Measurements from ENCODE around the gene CTTNBP2NL.
"Not testable (repeated sequence)": the region's sequence is repeated elsewhere in the genome, so short reads cannot be mapped to it uniquely, and the experiment has no call there.

CTTNBP2NL gene

DNA sequence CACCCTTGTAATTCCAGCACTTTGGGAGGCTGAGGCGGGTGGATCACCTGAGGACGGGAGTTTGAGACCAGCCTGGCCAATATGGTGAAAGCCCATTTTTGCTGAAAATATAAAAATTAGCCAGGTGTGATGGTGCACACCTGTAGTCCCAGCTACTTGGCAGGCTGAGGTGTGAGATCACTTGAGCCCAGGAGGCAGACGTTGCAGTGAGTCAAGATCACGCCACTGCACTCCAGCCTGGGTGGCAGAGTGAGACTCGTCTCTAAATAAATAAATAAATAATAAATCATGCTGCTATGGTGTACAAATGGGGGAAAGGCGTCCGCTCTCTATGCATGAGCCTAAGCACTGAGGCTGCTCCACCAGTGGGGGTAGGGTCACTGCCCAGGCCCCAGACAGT is 74.3 kb downstream of the CTTNBP2NL start:
- not testable (repeated sequence) for DNase-seq

DNA sequence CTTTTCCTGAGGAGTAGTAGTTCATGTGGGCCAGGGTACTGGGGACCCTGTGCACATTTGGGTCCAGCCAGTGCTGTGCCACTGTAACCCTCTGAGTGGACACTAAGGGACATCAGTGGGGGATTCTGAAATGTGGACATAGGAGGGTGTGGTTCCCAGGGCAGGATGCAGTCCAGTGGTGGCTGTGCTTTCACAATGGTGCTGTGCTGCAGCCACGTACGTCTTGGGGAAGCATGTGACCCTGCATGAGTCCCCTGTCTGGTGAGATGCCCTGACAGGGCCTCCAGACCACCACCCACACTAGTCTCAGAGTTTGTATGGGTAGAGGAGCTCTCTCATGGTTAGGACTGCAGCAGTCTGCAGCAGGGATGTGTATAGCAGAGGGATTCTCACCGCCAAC is 75.0 kb downstream of the CTTNBP2NL start:
- no peak for DNase-seq

DNA sequence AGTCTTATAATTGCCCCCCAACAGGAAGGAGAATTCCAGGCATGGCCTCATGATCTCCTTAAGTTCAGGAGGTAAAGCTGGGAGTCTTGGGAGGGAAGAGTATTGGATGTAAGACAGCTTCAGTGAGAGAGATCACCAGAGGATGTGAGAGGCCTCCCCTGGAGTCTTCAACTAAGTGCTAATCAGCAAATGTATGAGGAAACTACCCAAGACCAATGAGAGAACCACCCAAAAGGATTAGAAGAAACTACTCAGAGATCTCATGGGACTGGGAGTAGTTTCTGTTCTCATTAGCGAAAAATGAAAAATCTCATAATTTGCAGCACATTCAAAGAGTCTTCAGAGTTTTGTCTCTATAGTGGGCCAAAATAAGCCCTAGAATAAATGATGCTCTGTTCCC is 76.1 kb downstream of the CTTNBP2NL start:
- no peak for DNase-seq

DNA sequence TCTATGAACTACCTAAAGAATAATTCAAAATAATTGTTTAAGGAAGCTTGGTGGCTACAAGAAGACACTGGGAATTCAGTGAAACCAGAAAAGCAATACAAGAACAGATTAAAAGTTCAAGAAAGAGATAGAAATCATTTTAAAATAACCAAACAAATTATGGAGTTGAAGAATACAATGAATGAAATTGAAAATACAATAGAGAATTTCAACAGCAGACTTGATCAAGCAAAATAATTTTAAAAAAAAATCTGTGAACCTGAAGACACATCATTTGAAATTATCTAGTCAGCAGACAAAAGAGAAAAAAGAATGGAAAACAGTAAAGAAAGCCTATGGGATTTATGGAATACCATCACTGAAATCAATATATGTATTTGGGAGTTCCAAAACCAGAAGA is 81.5 kb downstream of the CTTNBP2NL start:
- no peak for DNase-seq

DNA sequence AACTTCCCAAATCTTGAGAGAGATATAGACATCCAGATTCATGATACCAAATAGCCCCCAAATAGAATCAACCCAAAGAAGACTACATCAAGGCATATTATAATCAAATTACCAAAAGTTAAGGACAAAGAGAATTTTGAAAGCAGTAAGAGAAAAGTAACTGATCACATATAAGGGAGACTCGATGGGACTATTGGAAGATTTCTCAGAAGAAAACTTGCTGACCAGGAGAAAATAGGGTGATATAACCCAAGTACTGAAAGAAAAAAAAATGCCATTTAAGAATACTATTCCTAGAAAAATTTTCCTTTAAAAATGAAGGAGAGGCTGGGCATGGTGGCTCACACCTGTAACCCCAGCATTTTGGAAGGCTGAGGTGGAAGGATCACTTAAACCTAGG is 82.3 kb downstream of the CTTNBP2NL start:
- DNase-seq, result no peak

DNA sequence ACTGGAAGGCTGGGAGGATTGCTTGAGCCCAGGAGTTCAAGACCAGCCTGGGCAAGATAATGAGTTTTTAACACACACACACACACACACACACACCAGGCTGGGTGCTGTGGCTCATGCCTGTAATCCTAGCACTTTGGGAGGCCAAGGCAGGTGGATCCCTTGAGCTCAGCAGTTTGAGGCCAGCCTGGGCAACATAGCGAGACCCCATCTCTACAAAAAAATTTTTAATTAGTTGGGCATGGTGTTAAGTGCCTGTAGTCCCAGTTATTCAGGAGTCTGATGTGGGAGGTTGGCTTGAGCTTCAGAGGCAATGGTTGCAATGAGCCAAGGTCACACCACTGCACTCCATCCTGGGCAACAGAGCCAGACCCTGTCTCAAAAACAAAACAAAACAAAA is 90.0 kb downstream of the CTTNBP2NL start:
- DNase-seq, result not testable (repeated sequence)

DNA sequence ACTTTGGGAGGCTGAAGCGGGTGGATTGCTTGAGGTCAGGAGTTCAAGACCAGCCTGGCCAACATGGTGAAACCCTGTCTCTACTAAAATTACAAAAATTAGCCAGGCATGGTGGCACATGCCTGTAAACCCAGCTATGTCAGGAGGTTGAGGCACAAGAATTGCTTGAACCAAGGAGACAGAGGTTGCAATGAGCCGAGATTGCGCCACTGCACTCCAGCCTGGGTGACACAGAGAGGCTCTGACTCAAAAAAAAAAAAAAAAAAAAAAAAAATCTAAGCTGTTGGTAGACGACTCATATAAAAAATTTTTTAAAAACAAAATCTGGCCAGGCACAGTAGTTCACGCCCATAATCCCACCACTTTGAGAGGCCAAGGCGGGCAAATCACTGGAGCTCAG is 91.7 kb downstream of the CTTNBP2NL start:
- DNase-seq, result not testable (repeated sequence)

DNA sequence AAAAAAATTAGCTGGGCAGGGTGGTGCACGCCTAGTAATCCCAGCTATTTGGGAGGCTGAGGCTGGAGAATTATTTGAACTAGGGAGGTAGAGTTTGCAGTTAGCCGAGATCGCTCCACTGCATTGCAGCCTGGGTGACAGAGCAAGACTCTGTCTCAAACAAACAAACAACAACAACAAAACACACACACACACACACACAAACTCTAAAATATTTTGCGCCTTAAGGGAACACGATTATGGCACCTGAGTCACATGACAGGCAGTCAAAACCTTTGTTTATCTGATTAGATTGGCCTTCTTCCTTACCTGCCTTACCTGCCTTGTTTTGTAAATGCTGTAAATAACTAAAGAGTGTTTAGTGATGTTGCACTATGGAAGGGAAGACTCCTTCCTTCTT is 92.1 kb downstream of the CTTNBP2NL start:
- DNase-seq, result no peak

DNA sequence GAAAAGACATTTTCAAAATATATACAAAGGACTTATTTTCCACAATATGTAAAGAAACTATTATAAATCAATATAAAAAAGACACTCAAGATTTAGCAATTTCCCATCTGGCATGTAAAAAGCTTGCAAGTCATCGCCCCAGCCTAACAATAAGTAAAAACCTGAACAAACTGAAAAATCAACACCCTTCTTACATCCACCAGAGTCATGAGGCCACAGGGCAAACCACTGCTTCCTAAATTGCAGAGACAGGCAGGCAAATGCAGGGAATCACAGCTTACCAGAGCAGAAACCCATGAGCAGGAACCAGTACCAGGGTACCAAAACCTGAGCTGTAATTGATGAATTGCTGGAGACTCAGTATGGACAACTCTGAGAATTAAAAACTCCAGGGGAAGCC is 96.1 kb downstream of the CTTNBP2NL start:
- DNase-seq, result no peak

DNA sequence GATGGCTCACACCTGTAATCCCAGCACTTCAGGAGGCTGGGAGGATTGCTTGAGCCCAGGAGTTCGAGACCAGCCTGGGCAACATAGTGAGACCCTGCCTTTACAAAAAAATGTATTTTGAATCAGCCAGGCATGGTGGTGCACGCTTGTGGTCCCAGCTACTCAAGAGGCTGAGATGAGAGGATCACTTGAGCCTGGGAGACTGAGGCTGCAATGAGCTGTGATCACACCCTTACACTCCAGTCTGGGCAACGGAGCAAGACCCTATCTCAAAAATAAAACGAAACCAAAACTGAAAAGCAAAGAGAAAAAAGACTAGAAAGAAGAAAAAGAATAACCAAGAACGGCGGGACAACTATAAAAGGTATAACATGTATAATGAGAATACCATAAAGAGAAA is 97.3 kb downstream of the CTTNBP2NL start:
- no peak for DNase-seq

DNA sequence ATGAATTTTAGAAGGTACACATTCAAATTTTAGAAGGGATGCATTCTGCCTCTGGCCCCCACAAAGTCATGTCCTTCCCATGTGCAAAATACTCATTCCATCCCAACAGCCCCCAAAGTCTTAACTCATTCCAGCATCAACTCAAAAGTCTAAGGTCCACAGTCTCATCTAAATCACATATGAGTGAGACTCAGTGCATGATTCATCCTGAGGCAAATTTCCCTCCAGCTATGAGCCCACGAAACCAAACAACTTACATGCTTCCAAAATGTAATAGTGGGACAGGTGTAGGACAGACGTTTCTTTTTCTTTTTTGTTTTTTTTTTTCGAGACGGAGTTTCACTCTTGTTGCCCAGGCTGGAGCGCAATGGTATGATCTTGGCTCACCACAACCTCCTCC is 100.3 kb downstream of the CTTNBP2NL start:
- no peak for DNase-seq

DNA sequence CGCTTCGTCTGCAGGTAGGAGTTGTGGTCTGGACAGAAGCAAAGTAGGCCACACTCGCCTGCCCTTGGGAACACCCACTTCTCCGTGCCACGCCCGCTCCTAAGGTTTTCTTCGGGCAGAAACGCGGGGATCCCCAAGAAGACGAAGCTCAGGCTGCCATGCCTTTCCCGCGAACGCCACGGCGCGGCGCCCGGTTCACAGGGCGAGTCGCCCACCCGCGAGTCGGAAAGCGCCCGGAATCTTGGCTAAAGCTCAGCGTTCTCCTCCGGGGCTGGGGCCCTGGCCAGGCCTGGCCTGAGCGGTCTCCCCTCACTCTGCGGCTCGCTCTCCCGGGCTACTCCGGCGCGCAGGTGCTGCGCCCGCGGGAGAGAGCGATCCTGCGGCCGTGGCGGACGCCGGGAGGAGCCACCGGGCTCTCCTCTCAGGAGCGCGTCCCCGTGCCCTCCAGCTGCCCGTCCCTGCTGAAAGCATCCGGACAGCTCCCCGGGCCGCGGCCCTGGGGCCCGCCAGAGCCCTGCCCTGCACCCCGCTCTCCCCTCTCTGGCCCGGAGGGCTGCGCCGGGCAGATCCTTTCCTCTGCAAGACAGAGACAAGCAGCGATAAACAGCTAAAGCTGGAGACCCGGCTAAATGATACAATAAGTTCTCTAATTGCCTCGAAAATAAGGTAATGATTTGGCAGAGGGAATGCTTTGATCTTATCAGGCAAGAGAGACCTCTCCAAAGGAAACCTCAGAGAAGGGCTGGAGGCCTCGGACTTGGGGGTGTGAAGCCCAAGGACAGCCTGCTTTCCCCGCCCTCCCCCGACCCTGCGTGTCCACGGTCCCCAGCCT is 106.0 kb downstream of the CTTNBP2NL start:
- DNase-seq, result peak; percentile 54

DNA sequence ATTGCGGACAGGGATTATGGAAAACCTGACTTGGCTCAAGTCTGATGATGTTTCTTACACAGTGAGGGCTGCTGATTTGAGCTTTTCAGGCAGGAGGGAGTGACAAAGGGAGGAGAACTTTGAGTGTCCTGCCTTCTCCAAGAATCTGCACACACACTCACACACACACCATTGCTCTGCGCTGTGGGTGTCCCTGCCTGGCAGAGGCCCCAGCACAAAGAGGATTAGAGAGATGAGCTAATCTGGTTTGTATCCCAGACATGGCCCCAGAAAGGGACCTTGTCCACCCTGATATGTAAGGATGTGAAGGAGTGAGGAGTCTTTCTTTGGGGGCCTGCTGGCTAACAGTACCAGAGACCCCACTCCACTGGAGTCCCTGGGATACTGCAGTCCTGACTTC is 106.8 kb downstream of the CTTNBP2NL start:
- DNase-seq, result no peak

DNA sequence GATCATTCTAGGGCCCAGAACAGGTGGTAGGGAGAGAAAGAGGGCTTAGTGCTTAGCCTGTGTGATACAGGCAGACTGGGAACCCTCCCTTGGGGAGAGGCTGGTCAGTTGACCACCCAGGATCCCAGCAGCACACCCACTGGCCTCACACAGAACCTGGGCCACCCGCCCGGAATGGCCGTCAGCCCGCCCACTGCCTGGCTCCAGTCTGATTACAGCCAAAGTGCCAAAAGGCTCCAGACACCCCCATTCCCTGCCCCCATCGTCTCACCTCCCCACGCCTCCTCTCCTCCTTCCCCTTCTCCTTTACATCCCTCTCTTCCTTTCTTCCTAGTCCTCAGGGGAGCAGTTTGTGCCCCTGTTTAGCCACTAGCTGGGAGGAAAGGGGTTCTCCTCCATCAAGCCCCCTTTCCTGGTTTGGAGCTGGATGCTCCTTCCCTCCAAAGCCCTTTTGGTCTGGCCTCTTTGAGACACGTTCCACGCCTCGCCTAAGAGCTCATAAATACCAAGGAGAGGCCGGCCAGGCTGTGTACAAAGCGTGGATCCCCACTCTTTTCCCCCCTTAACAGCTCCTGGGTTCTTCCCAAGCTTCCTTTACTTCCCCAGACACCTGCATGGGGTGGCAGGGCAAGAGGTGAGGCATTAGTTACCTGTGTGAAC is 108.1 kb downstream of the CTTNBP2NL start:
- DNase-seq, result no peak

DNA sequence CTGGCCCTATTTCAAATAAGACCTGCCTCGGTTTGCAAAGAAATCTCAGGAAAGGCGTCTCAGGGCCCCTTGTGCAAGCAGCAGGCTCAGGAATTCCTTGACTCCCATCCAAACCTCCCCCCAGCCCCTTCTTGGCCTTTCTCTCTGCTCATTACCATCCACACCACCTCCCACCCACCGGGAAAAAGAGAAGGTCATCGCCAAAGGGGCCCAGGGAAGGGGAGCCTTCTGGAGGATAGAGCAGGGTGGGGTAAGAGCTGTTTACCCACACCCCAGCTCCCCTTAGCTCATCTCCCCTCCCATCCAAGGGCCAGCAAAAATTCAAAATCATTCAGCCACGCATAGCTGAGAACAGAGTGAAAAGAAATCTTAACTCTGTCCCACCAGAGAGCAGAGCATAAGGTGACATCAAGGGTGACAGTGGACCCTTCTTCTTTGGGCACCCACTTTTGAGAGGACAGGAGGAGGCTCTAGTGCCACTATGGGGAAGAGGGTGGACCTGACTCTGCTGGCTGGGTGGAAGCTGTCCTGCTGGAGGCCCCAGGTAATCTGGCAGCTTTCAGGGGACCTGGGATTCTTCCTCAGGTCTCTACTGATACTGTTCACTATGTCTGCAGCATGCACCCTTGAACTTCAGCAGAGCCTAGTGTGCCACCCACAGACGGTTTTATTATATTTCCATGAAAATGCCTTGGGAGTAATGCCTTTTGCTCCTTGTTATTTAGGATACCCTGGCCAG is 108.8 kb downstream of the CTTNBP2NL start:
- no peak for DNase-seq

DNA sequence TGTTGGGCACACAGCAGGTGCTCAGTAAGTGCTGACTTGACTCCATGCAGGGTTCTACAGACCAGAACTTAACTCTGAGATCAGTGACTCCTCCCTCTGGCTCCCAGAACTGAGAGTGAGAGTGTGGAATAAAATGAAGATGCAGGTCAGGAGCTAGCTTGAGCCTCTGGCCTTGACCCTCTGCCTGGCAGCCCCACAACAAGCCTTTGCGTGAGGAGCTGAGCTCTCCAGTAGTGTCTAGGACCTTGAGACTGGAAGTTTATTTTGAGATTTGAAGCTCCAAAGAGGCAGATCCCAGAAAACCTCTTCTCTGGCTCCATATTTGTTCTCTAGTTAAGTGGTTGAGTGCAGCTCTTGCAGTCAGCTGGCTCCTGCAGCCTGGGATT is 109.4 kb downstream of the CTTNBP2NL start:
- no peak for DNase-seq

DNA sequence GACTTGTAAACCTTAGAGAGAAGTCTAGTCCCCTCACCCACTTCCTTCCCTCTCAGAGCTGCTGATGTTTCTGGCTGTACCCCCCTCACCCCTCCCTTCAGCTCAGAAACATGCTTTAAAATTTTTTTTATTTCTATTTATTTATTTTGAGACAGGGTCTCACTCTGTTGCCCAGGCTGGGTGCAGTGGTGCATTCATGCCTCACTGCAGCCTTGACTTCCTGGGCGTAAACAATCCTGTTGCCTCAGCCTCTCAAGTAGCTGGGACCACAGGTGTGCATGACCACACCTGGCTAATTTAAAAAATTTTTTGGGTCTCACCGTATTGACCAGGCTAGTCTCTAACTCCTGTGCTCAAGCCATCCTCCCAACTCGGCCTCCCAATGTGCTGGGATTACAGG is 109.9 kb downstream of the CTTNBP2NL start:
- DNase-seq, result no peak

DNA sequence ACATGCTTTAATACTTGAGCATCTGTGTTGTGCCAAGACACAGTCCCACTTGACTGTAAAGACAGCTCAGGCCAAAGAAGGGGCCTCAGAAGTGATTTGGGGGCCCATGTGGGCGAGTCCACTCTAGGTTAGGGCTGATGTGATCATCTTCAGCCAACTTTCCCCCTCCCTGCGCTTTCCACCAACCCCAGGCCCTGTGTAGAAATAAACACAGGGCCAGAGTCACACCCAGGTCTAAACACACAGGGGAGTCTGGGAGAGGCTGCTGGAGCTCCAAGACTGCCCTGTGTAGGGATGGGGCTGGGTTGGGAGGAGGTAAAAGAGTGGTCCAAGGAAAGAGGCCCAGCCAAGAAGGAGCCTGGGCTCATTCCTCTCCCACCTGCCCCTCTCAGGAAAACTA is 110.3 kb downstream of the CTTNBP2NL start:
- DNase-seq, result no peak

DNA sequence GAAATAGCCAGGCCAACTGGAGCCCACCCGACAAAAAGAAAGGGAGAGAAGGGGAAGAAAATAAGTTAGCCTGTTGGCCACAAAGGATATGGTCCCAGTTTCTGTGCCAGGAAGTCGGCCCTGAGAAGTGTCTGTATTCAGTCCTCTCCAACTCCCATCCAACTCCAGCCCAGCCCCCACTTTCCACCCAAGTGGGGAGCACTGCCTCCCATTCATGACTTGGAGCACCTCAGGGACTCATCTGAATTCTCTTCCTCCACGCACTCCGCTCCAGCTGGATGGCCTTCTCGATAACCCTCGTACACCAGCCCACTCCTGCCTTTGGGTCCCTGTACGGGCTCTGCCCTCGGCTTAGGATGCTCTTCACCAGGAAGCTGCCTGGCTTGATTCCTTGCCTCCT is 110.7 kb downstream of the CTTNBP2NL start:
- DNase-seq, result no peak

DNA sequence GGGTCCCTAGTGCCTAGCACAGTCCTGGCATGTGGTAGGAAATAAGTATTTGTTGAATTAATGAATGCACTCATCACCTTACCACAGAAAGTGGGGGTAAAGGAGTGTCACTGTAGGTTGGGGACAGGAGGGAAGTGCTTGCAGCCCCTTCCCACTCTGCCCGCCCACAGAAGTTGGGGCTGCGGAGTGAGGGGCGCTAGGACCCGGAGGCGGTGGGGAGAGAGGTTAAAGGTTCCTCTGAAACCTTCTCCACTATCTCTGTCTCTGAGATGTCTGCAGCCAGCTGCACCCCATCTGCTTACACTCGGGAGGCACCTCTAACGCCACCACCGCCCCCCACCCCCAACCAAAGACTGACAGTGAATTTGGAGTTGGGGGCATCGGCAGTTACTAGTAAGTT is 111.3 kb downstream of the CTTNBP2NL start:
- DNase-seq, result no peak

DNA sequence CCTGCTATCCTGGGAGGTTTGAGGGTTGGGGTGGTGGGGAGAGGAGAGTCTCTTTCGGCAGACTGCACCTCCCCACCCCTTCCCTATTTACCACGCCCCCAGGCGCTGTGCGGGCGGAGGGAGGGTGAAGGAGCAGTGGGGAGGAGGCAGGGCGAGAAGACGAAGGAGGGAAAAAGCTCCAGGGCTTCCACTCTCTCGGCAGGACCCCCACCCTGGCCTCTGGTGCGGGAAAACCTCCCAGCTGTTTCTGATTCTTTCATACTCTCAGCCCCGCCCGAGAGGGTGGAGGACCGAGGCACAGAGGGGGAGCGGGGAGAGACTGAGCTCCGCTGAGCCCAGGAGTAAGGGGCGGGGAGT is 111.9 kb downstream of the CTTNBP2NL start:
- peak; percentile 16 for DNase-seq

DNA sequence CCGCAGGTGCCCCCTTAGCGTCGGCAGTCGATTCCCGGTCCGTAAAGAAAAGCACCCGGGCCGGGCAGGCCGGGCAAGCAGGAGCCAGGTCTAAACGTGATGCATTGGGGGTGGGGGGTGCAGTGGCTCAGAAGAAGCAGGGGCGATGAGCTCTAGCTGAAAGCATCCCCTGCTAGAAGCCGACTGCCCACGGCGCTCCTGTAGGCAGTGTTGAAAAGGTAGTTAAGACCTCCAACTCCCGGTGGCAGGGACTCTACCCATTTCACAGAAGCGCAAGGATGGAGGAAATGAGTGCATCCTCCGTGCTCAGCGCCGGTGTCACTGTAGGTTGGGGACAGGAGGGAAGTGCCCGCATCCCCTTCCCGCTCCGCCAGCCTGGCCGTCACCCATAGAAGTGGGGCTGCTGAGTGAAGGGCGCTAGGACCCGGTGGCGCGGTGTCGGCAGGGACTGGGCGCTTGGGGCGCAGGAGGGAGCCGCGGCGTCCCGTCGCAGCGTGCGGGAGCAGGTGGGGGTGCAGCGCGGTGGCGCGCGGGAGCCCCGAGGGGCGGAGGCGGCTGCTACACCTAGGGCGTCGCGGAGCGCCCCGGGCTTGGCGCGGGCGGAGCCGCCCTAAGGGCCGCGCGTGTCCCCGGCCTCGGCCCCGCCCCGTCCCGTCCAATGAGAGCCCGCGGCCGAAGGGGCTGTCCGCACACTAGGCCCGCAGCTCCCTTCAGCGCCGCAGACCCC is 112.4 kb downstream of the CTTNBP2NL start, which contains the start of gene WNT2B:
TSS of gene WNT2B (plus strand) at position 688 of the 727 bp plus-strand sequence. CDS start 298 bp downstream, outside the sequence.
- peak; percentile 60 for DNase-seq

DNA sequence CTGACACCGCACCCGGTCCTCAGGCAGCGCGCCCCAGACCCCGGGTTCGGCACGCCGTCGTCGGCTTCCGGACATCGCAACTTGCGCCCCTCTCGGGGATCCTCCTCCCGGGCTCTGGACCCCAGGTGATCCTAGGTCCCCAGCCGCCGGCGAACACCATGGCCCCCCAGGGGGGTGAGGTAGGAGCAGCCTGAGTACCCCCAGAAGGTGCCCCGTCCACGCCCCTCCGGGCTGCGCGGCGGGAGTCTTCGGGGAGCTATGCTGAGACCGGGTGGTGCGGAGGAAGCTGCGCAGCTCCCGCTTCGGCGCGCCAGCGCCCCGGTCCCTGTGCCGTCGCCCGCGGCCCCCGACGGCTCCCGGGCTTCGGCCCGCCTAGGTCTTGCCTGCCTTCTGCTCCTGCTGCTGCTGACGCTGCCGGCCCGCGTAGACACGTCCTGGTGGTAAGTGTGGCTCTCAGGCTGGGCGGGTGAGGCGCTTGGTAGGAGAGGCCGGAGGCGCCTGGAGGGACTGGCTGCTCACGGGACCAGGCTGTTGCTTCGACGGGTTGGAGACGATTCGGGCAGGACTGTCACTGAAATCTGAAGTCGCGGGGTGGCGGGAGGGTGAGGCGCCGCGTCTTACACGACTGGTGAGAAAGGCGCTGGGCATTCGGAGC is 113.1 kb downstream of the CTTNBP2NL start:
- peak; percentile 14 for DNase-seq

All from CD4-positive, alpha-beta T cell treated with Interleukin-10 for 1 hour (primary cell).